PC-9 (cell line): ENCODE measurements around the gene PBX3. TPM values are rescaled to one million over a fixed set of nuclear protein-coding genes. Genes with fewer than 3 reads are reported as not detected.

ENCODE experiments used
- BruUV-seq: library from RNA; stranded (reverse); fragments of 400-500 nt; replicated peaks from 2 replicates; lab custom pipeline; 2021; lab: Mats Ljungman, UMichigan
- CTCF ChIA-PET: fragments of 300-600 bp; sonication (Branson Sonifier 250); formaldehyde crosslinking; loops from one replicate; lab custom pipeline; 2022; ENCODE audit warnings: antibody characterized with exemption; lab: Charles Lee
- POLR2A ChIA-PET: fragments of 300-600 bp; sonication (Branson Sonifier 250); formaldehyde crosslinking; loops from one replicate; lab custom pipeline; 2022; ENCODE audit warnings: antibody characterized with exemption; ENCODE audit not compliant: unreplicated experiment; lab: Charles Lee
- DNase-seq, 2 experiments: peaks; one replicate each; pipeline versions ENCODE4 v3.0.0 to v3.0.0-alpha.2; 2015 to 2022; ENCODE audit warnings: mixed read lengths in 1 of 2
- H2AFZ ChIP-seq: fragments of 200-600 bp; sonication (generic); 2 replicates; pipeline ENCODE4 v1.8.1; 2017; ENCODE audit warnings: antibody characterized with exemption
- H3F3A ChIP-seq: fragments of 200-600 bp; sonication (generic); 2 replicates; pipeline ENCODE4 v1.8.1; 2017; ENCODE audit warnings: antibody characterized with exemption, mild to moderate bottlenecking, low read depth; ENCODE audit not compliant: insufficient read depth
- H3K27ac ChIP-seq: fragments of 200-600 bp; sonication (generic); 2 replicates; pipeline ENCODE4 v1.6.1; 2016; ENCODE audit warnings: mixed run types
- H3K27me3 ChIP-seq: fragments of 200-600 bp; sonication (generic); 2 replicates; pipeline ENCODE4 v1.6.1; 2016; ENCODE audit warnings: low read depth, mixed run types; ENCODE audit not compliant: insufficient read depth
- H3K36me3 ChIP-seq: fragments of 200-600 bp; sonication (generic); 2 replicates; pipeline ENCODE4 v1.6.1; 2016; ENCODE audit warnings: low read depth, mixed run types
- H3K4me1 ChIP-seq: fragments of 200-600 bp; sonication (generic); replicated peaks from 2 replicates; pipeline ENCODE4 v1.6.1; 2016; ENCODE audit warnings: mixed run types; ENCODE audit not compliant: insufficient read depth
- H3K4me2 ChIP-seq: fragments of 200-600 bp; sonication (generic); 2 replicates; pipeline ENCODE4 v1.6.1; 2017; ENCODE audit warnings: mixed run types
- H3K4me3 ChIP-seq: fragments of 200-600 bp; sonication (generic); 2 replicates; pipeline ENCODE4 v1.6.1; 2016; ENCODE audit warnings: mixed run types
- H3K79me2 ChIP-seq: fragments of 200-600 bp; sonication (generic); 2 replicates; pipeline ENCODE4 v1.6.1; 2017; ENCODE audit warnings: low read depth, mixed run types
- H3K9me2 ChIP-seq: fragments of 200-600 bp; sonication (generic); 2 replicates; pipeline ENCODE4 v1.8.1; 2017; ENCODE audit warnings: mild to moderate bottlenecking; ENCODE audit not compliant: insufficient read depth
- H3K9me3 ChIP-seq: fragments of 200-600 bp; sonication (generic); 2 replicates; pipeline ENCODE4 v1.8.1; 2016; ENCODE audit warnings: low read depth; ENCODE audit not compliant: insufficient read depth
- H4K20me1 ChIP-seq: fragments of 200-600 bp; sonication (generic); 2 replicates; pipeline ENCODE4 v1.8.1; 2017; ENCODE audit not compliant: insufficient read depth
- EZH2 ChIP-seq: fragments of 200-600 bp; sonication (generic); IDR thresholded peaks from 2 replicates; pipeline ENCODE4 v1.8.0; 2017; ENCODE audit warnings: antibody characterized with exemption, low read depth
- intact Hi-C: fragments of 100-400 bp; cut with micrococcal nuclease; formaldehyde crosslinking; loops from one replicate; pipeline ENCODE4 v1.10.0; 2022; ENCODE audit not compliant: unreplicated experiment
- total RNA-seq: library from RNA; stranded (reverse); gene quantifications from 2 replicates; pipeline ENCODE4 v1.2.3, GENCODE V29; 2021
- TF ChIP-seq, protein P1 (sequence below): fragments of 200-600 bp; sonication (generic); conservative IDR thresholded peaks from 2 replicates; pipeline ENCODE4 v1.6.1; 2017; ENCODE audit warnings: mixed run types, antibody characterized with exemption, mild to moderate bottlenecking, moderate library complexity

The PBX3 gene
- total RNA-seq, 1 experiment from 2014 or later: 18.3 TPM

DNA sequence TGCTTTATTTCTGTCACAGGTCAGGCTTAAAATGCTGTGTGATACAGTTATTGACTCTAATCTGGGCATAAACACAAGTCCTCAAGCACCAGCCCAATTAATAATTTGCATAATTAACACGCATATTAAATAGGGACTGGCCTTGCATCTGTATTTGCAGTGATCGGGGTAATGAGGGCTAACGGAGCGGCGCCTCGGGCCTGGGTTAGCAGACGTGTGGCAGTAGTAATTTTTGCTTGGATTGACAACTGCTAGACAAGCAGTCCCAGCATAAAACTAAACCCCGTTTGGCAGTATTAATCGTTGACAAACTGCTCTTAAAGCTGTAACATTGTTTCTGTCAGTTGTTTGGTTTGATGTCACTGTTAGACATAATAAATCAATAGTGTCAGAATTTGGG is 109.2 kb downstream of the PBX3 start:
- TF ChIP-seq, protein P1, sequence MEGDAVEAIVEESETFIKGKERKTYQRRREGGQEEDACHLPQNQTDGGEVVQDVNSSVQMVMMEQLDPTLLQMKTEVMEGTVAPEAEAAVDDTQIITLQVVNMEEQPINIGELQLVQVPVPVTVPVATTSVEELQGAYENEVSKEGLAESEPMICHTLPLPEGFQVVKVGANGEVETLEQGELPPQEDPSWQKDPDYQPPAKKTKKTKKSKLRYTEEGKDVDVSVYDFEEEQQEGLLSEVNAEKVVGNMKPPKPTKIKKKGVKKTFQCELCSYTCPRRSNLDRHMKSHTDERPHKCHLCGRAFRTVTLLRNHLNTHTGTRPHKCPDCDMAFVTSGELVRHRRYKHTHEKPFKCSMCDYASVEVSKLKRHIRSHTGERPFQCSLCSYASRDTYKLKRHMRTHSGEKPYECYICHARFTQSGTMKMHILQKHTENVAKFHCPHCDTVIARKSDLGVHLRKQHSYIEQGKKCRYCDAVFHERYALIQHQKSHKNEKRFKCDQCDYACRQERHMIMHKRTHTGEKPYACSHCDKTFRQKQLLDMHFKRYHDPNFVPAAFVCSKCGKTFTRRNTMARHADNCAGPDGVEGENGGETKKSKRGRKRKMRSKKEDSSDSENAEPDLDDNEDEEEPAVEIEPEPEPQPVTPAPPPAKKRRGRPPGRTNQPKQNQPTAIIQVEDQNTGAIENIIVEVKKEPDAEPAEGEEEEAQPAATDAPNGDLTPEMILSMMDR: no peak
- TF ChIP-seq EZH2: no peak
- Histone ChIP-seq H3K27me3 (no peaks in the 10 kb centered on the region), H4K20me1 (no peaks in the 10 kb centered on the region), H3K79me2 (no peaks in the 10 kb centered on the region), H3K9me3 (0 out of 2 replicates have a peak, but pooled peaks cover 5% of the 10 kb centered on the region), H3K4me1 (peaks cover 9% of the 10 kb centered on the region; the same call in 1 of the 2 replicates), H3K36me3 (no peaks in the 10 kb centered on the region), H3K4me3 (no peak overlapping the region), H3K27ac (no peak overlapping the region), H3K4me2 (no peak overlapping the region), H3K9me2 (no peaks in the 10 kb centered on the region), H2AFZ (no peak overlapping the region), H3F3A (no peaks in the 10 kb centered on the region)
- ChIA-PET CTCF (interaction anchor here (0.6 kb wide), 1 partner anchor 572 kb away, joined by 14 read pairs; no protein-coding TSS in a partner anchor), POLR2A (interaction anchor here (0.6 kb wide), 1 partner anchor 8 kb away, joined by 3 read pairs; no protein-coding TSS in a partner anchor)
- intact Hi-C loops: no loop called here
- no peak for DNase-seq
- no TSS peak for BruUV-seq

DNA sequence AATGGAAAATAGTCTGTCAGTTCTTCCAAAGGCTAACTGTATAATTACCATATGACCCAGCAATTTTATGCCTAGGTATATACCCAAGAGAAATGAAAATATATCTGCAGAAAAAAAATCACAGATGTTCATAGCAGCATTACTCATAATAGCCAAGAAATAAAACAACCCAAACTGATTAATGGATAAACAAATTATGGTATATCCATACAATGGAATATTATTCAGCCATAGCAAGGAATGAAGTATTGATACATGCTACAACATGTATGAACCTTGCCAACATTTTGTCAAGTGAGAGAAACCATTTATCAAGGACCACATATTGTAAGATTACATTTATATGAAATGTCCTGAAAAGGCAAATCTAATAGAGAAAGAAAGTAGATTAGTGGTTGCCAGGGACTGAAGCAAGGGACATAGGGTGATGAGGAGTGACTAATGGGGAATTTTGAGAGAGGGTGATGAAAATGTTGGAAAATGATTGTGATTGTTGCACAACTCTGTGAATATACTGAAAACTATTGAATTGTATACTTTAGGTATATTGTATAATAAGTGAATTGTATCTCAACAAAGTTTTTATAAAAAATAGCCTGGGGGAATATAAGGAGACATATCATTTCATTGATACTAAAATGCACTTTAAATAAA is 114.4 kb downstream of the PBX3 start:
- Histone ChIP-seq H3K27ac (no peak overlapping the region), H3K36me3 (no peaks in the 10 kb centered on the region), H3K27me3 (no peaks in the 10 kb centered on the region), H4K20me1 (no peaks in the 10 kb centered on the region), H3F3A (no peaks in the 10 kb centered on the region), H3K4me3 (no peak overlapping the region), H3K9me2 (no peaks in the 10 kb centered on the region; the same call in 1 of the 2 replicates), H3K4me1 (no peaks in the 10 kb centered on the region), H2AFZ (no peak overlapping the region), H3K9me3 (no peaks in the 10 kb centered on the region), H3K4me2 (no peak overlapping the region), H3K79me2 (no peaks in the 10 kb centered on the region)
- CTCF ChIA-PET: no interaction called here
- intact Hi-C loops: no loop called here
- POLR2A ChIA-PET: no interaction called here
- TF ChIP-seq EZH2: no peak
- TF ChIP-seq, protein P1: no peak
- no TSS peak for BruUV-seq
- DNase-seq: no peak

- H3F3A ChIP-seq: no peaks in the 10 kb centered on the region
- intact Hi-C loops: no loop called here
- CTCF ChIA-PET: no interaction called here
- H3K9me3 ChIP-seq: no peaks in the 10 kb centered on the region
- H4K20me1 ChIP-seq: no peaks in the 10 kb centered on the region
- H3K27ac ChIP-seq: no peak overlapping the region
- no peaks in the 10 kb centered on the region for H3K4me1 ChIP-seq
- no peaks in the 10 kb centered on the region for H3K27me3 ChIP-seq
- no peak overlapping the region for H3K4me2 ChIP-seq
- H3K36me3 ChIP-seq: no peaks in the 10 kb centered on the region
- H2AFZ ChIP-seq: no peak overlapping the region
- DNase-seq: no peak
- H3K79me2 ChIP-seq: no peaks in the 10 kb centered on the region
- no peak for TF ChIP-seq EZH2
- TF ChIP-seq, protein P1: no peak
- no peak overlapping the region for H3K4me3 ChIP-seq
- POLR2A ChIA-PET: no interaction called here
- no peaks in the 10 kb centered on the region; the same call in 1 of the 2 replicates for H3K9me2 ChIP-seq
- BruUV-seq: no TSS peak
Observed at GRCh38 chr9:125863923-125864322, 116.8 kb downstream of the PBX3 start.
